Uterus (tissue), 4 donors: Measurements from ENCODE around the gene GJA5. TPM values are rescaled to one million over a fixed set of nuclear protein-coding genes. Genes with fewer than 3 reads are reported as not detected.

Experiments
- DNase-seq, 2 donors: peaks; one replicate each; pipeline ENCODE4 v3.0.0-alpha.2; 2019 to 2020
- H3K27ac ChIP-seq, 2 donors: fragments of 200-600 bp; sonication (generic); 1 replicate in 1 of 2; 2 replicates in 1 of 2; pipeline ENCODE4 v1.5.1; 2016 to 2018
- H3K27me3 ChIP-seq, 2 donors: fragments of 200-600 bp; sonication (generic); one replicate each; pipeline ENCODE4 v1.5.1; 2018 to 2019; ENCODE audit warnings: control low read depth in 1 of 2
- H3K36me3 ChIP-seq, 2 donors: fragments of 200-600 bp; sonication (generic); one replicate each; pipeline ENCODE4 v1.5.1; 2019; ENCODE audit warnings: control low read depth in 1 of 2
- H3K4me1 ChIP-seq, 2 donors: fragments of 200-600 bp; sonication (generic); one replicate each; pipeline ENCODE4 v1.5.1; 2018 to 2019; ENCODE audit warnings: control low read depth in 1 of 2
- H3K4me3 ChIP-seq, 2 donors: fragments of 200-600 bp; sonication (generic); 1 replicate in 1 of 2; 2 replicates in 1 of 2; pipeline ENCODE4 v1.5.1; 2018 to 2019; ENCODE audit warnings: mild to moderate bottlenecking in 1 of 2
- H3K9me3 ChIP-seq, 2 donors: fragments of 200-600 bp; sonication (generic); one replicate each; pipeline ENCODE4 v1.5.1; 2019; ENCODE audit warnings: control low read depth in 1 of 2
- POLR2A ChIP-seq, 2 donors: fragments of 450-650 bp; IDR thresholded peaks; one replicate each; pipeline ENCODE4 v1.6.1; 2016; ENCODE audit warnings: antibody characterized with exemption in 2 of 2, mild to moderate bottlenecking in 1 of 2, moderate library complexity in 1 of 2
- intact Hi-C: fragments of 100-400 bp; cut with DNase I; formaldehyde crosslinking; loops from one replicate; pipeline ENCODE4 v1.15.1; 2023; ENCODE audit warnings: low total_unique reads
- total RNA-seq, 4 donors: library from RNA; depleted of rRNA in 3 of 4; stranded (reverse); fragments of >200 nt in 3 of 4; gene quantifications; one replicate each; pipeline versions ENCODE4 v1.1.0 to v1.2.4, GENCODE V29; 2014 to 2023
- TF ChIP-seq, protein P1 (sequence below), 4 experiments: fragments of 200-600 bp in 2 of 4; fragments of 450-650 bp in 2 of 4; sonication (generic) in 2 of 4; IDR thresholded peaks; one replicate each; pipeline ENCODE4 v1.5.1; 2016 to 2019; ENCODE audit warnings: antibody characterized with exemption in 4 of 4, mild to moderate bottlenecking in 2 of 4, moderate library complexity in 1 of 4
- donor health status: DM: yes; HTN: yes; CAD: no.

GJA5 gene
- total RNA-seq, 4 donors from 2014 or later = 10.0 to 24.5 (median 15.1) TPM

DNA sequence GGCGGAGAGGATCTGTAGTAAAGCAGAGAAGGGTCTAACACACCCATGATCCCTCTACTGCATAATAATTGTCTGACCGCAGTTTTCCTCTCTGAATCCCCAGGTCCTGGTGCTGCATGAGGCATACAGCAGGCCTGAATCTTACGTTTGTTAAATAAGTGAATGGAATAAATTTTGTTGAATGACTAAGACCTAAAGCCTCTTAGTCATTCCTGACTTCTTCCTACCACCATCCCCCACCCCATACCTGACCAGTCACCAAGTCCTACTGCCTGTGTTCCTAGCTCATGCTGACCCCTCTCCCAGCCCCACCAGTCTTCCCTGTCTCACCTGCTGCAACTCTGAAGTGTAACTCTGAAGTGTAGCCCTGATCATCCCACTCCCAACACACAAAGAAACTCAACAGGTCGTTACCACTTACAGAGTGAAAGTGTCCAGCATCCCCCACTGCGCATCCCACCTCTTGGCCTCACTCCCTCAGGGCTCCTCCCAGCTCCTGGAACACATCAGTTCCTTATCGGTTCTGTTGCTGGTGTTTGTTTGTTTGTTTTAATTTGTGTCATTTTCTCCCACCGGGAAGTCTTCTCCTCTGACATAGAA lies 9.7 kb downstream of the GJA5 start:
- TF ChIP-seq, protein P1, sequence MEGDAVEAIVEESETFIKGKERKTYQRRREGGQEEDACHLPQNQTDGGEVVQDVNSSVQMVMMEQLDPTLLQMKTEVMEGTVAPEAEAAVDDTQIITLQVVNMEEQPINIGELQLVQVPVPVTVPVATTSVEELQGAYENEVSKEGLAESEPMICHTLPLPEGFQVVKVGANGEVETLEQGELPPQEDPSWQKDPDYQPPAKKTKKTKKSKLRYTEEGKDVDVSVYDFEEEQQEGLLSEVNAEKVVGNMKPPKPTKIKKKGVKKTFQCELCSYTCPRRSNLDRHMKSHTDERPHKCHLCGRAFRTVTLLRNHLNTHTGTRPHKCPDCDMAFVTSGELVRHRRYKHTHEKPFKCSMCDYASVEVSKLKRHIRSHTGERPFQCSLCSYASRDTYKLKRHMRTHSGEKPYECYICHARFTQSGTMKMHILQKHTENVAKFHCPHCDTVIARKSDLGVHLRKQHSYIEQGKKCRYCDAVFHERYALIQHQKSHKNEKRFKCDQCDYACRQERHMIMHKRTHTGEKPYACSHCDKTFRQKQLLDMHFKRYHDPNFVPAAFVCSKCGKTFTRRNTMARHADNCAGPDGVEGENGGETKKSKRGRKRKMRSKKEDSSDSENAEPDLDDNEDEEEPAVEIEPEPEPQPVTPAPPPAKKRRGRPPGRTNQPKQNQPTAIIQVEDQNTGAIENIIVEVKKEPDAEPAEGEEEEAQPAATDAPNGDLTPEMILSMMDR (IDR thresholded peaks at IDR 0.05) = no peak
- TF ChIP-seq POLR2A (IDR thresholded peaks at IDR 0.05) = no peak
- no peaks in the 10 kb centered on the region for H3K9me3 ChIP-seq
- no peaks in the 10 kb centered on the region for H3K27me3 ChIP-seq
- no peak overlapping the region for H3K27ac ChIP-seq
- no peaks in the 10 kb centered on the region for H3K4me1 ChIP-seq
- no peak for DNase-seq
- H3K36me3 ChIP-seq = no peaks in the 10 kb centered on the region
- H3K4me3 ChIP-seq = no peak overlapping the region
- intact Hi-C loops = no loop called here

DNA sequence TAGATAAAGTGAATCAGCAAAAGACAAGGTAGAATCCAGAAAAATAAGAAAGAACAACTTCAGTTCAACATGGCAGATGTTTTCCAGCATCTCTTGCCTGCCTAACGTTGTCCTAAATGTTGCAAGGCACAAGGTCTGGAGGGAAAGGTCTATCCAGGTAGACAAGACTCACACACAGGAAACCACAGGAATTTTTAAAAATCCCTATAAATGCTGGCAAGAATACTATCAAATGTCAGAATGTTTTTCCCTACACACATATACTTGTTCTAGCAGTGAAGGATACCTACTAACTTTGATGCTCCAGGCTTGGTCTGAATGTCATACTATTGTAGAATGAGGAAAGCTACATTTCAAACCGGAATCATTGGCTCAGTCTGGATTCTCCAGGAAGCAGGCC lies 10.6 kb downstream of the GJA5 start:
- Histone ChIP-seq H3K4me1 (no peaks in the 10 kb centered on the region), H3K27me3 (no peaks in the 10 kb centered on the region), H3K4me3 (no peak overlapping the region), H3K27ac (no peak overlapping the region), H3K36me3 (no peaks in the 10 kb centered on the region), H3K9me3 (no peaks in the 10 kb centered on the region)
- TF ChIP-seq POLR2A (IDR thresholded peaks at IDR 0.05) = no peak
- TF ChIP-seq, protein P1 (IDR thresholded peaks at IDR 0.05) = no peak
- intact Hi-C loops = no loop called here
- no peak for DNase-seq

DNA sequence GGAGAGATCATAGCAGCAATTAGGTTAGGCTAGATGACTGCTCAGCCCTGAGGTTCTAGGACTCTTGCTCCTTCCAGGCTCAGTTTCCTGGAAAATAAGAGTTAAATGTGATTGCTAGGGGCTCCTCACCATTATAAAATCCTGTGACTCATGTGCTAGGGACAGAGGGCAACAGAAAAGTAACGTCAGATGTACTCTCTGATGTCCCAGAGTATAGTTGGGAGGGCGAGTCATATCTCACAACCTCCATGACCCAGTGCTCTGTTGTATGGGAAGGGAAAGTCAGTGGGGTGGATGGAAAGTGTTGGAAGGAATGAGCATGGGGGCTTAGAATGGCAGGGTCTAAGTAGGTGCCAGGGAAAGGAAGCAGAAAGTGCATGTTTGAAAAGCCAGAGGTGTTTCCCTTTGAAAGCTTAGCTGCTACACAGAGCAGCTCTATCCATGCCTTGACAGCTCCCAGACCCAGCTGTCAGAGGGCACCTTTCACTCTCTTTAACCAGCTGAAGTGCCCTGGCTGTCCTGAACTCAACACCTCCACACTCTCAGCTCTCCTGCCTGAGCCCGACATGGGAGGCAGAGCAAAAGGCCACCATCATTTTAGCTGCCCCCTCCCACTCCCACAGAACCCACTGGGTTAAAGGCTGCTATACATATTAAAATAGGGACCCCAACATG lies 11.6 kb downstream of the GJA5 start:
- no peak for TF ChIP-seq POLR2A (IDR thresholded peaks at IDR 0.05)
- TF ChIP-seq, protein P1 (IDR thresholded peaks at IDR 0.05) = no peak
- H3K4me3 ChIP-seq = no peak overlapping the region
- no peak overlapping the region for H3K27ac ChIP-seq
- no peaks in the 10 kb centered on the region for H3K27me3 ChIP-seq
- H3K4me1 ChIP-seq = no peaks in the 10 kb centered on the region
- no peaks in the 10 kb centered on the region for H3K36me3 ChIP-seq
- H3K9me3 ChIP-seq = no peaks in the 10 kb centered on the region
- no peak for DNase-seq
- intact Hi-C loops = no loop called here

DNA sequence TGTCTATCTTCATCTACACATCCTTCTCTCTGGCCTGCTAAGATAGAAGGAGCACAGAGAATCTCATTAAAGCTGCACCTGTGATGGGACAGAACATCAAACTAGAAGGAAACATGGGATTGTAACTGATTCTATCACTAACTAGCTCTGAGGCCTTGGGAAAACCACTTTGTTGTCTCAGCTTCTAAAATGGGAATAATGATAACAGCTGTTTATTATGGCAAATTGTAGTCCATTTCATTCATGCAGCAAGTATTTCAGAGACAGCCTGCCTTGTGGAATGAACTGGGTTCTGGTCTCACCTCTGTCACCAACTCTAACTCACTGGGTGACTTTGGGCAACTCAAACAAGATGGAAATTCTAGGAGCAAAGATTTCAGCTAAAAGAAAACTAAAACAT lies 12.4 kb downstream of the GJA5 start:
- H3K4me3 ChIP-seq = no peak overlapping the region
- intact Hi-C loops = no loop called here
- TF ChIP-seq, protein P1 (IDR thresholded peaks at IDR 0.05) = no peak
- TF ChIP-seq POLR2A (IDR thresholded peaks at IDR 0.05) = no peak
- no peak for DNase-seq
- H3K27me3 ChIP-seq = no peaks in the 10 kb centered on the region
- H3K36me3 ChIP-seq = no peaks in the 10 kb centered on the region
- H3K4me1 ChIP-seq = no peaks in the 10 kb centered on the region
- H3K9me3 ChIP-seq = no peaks in the 10 kb centered on the region
- no peak overlapping the region for H3K27ac ChIP-seq

DNA sequence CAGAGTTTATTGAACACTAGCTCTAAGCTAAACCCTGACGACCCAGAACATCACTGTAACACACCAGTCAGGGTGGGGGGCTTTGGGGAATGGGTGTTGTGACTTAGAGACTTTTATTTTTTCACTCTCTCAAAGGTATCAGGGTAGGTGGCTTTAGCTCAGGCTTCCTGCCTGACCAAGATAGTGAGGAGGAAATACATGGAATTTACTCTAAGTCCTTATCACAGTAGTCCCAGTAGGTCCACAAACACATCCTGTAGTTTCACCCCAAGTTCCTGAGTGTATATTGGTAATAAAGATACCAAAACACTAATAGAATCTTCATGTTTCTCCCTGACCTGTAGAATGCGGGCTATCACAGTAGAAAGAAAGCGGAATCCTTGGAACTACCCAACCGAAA lies 15.1 kb downstream of the GJA5 start:
- Histone ChIP-seq H3K9me3 (no peaks in the 10 kb centered on the region), H3K27ac (no peak overlapping the region), H3K36me3 (no peaks in the 10 kb centered on the region), H3K4me3 (no peak overlapping the region), H3K27me3 (no peaks in the 10 kb centered on the region), H3K4me1 (no peaks in the 10 kb centered on the region)
- no peak for DNase-seq
- TF ChIP-seq, protein P1 (IDR thresholded peaks at IDR 0.05) = no peak
- no peak for TF ChIP-seq POLR2A (IDR thresholded peaks at IDR 0.05)
- intact Hi-C loops = no loop called here
